Skin epidermis (tissue), 12 donors: ENCODE data around the gene SIX5.
A peak's percentile ranks its signal among the peaks of the same experiment; 100 is the strongest.

ENCODE experiments used
- H3K27ac ChIP-seq, 21 experiments: fragments of 200-600 bp; sonication (generic) in 11 of 21; one replicate each; pipeline ENCODE4 v1.5.0; 2020; ENCODE audit warnings: mild to moderate bottlenecking in 3 of 21, inconsistent platforms in 2 of 21, moderate library complexity in 2 of 21
- H3K4me3 ChIP-seq, 7 experiments: fragments of 200-600 bp; sonication (generic) in 2 of 7; one replicate each; pipeline ENCODE4 v1.5.0; 2020; ENCODE audit warnings: inconsistent platforms in 2 of 7, mild to moderate bottlenecking in 2 of 7, moderate library complexity in 1 of 7

The SIX5 gene

GRCh38 chr19:45779231-45780145, 10.4 kb upstream of the SIX5 start:
- Histone ChIP-seq H3K4me3 (peak overlapping the region in 2 of 7 experiments; percentile 3 to 30), H3K27ac (peak overlapping the region in 2 of 21 experiments; percentile 5 to 67)

- Histone ChIP-seq H3K4me3 (no peak overlapping the region), H3K27ac (no peak overlapping the region)
Measured at GRCh38 chr19:45778010-45778661, 9.1 kb upstream of the SIX5 start.

GRCh38 chr19:45777395-45777961, 8.4 kb upstream of the SIX5 start:
- H3K27ac ChIP-seq = no peak overlapping the region

GRCh38 chr19:45774765-45775164, 5.7 kb upstream of the SIX5 start:
- Histone ChIP-seq H3K27ac (no peak overlapping the region), H3K4me3 (no peak overlapping the region)

More at GRCh38 chr19:45777395-45777961, 8.4 kb upstream of the SIX5 start:
- no peak overlapping the region for H3K4me3 ChIP-seq

- H3K27ac ChIP-seq = no peak overlapping the region
- no peak overlapping the region for H3K4me3 ChIP-seq
Measured at GRCh38 chr19:45773384-45773783, 4.3 kb upstream of the SIX5 start.

GRCh38 chr19:45772912-45773311, 3.9 kb upstream of the SIX5 start:
- no peak overlapping the region for H3K27ac ChIP-seq
- no peak overlapping the region for H3K4me3 ChIP-seq

GRCh38 chr19:45772130-45772840, 3.2 kb upstream of the SIX5 start:
- Histone ChIP-seq H3K27ac (no peak overlapping the region), H3K4me3 (no peak overlapping the region)

GRCh38 chr19:45771311-45771933, 2.4 kb upstream of the SIX5 start:
- peak overlapping the region in 1 of 7 experiments; percentile 78 for H3K4me3 ChIP-seq
- H3K27ac ChIP-seq = peak overlapping the region in 5 of 21 experiments; percentile 12 to 84 (median 65)

GRCh38 chr19:45770192-45771101, 1.4 kb upstream of the SIX5 start:
- Histone ChIP-seq H3K27ac (peak overlapping the region in 20 of 21 experiments; percentile 28 to 97 (median 78)), H3K4me3 (peak overlapping the region; percentile 49 to 79 (median 74))

- H3K4me3 ChIP-seq = peak overlapping the region; percentile 49 to 79 (median 74)
- peak overlapping the region in 20 of 21 experiments; percentile 28 to 97 (median 78) for H3K27ac ChIP-seq
Measured at GRCh38 chr19:45769821-45770191, 754 bp upstream of the SIX5 start.

GRCh38 chr19:45768655-45768983, 433 bp downstream of the SIX5 start:
- H3K27ac ChIP-seq = peak overlapping the region; percentile 57 to 97 (median 89)

GRCh38 chr19:45767881-45768654, 984 bp downstream of the SIX5 start:
- Histone ChIP-seq H3K4me3 (peak overlapping the region; percentile 49 to 79 (median 74)), H3K27ac (peak overlapping the region; percentile 57 to 97 (median 89))

More at GRCh38 chr19:45768655-45768983, 433 bp downstream of the SIX5 start:
- peak overlapping the region; percentile 49 to 79 (median 74) for H3K4me3 ChIP-seq

GRCh38 chr19:45767410-45767880, 1.6 kb downstream of the SIX5 start:
- H3K27ac ChIP-seq = peak overlapping the region in 20 of 21 experiments; percentile 72 to 97 (median 89)
- peak overlapping the region; percentile 49 to 79 (median 74) for H3K4me3 ChIP-seq

GRCh38 chr19:45766869-45767346, 2.1 kb downstream of the SIX5 start:
- peak overlapping the region in 19 of 21 experiments; percentile 67 to 97 (median 89) for H3K27ac ChIP-seq
- H3K4me3 ChIP-seq = peak overlapping the region; percentile 49 to 79 (median 74)

- Histone ChIP-seq H3K27ac (peak overlapping the region in 18 of 21 experiments; percentile 67 to 97 (median 88)), H3K4me3 (peak overlapping the region in 5 of 7 experiments; percentile 49 to 78 (median 74))
Measured at GRCh38 chr19:45766296-45766868, 2.7 kb downstream of the SIX5 start.

- H3K27ac ChIP-seq = peak overlapping the region in 7 of 21 experiments; percentile 72 to 88 (median 84)
- H3K4me3 ChIP-seq = no peak overlapping the region
Measured at GRCh38 chr19:45765702-45766295, 3.3 kb downstream of the SIX5 start.
